Activated CD4-positive, alpha-beta memory T cell treated with anti-CD3 and anti-CD28 coated beads for 36 hours (primary cell): Measurements from ENCODE around the gene NTNG2. TPM values are rescaled to one million over a fixed set of nuclear protein-coding genes. Genes with fewer than 3 reads are reported as not detected.

ENCODE experiments used
- CTCF ChIA-PET: fragments of 350-600 bp; sonication (Branson Sonifier 250); formaldehyde crosslinking; loops from one replicate; lab custom pipeline; 2021; ENCODE audit warnings: antibody characterized with exemption, inconsistent platforms; lab: Charles Lee
- POLR2A ChIA-PET: fragments of 350-600 bp; sonication (Branson Sonifier 250); formaldehyde crosslinking; loops from one replicate; lab custom pipeline; 2021; ENCODE audit warnings: antibody characterized with exemption; lab: Charles Lee
- DNase-seq: peaks from one replicate; pipeline ENCODE4 v3.0.0-alpha.2; 2020
- H3K27ac Mint-ChIP-seq: one replicate; pipeline ENCODE4 v1.8.0; 2021; ENCODE audit warnings: mixed read lengths
- H3K27me3 Mint-ChIP-seq: one replicate; pipeline ENCODE4 v1.8.0; 2021; ENCODE audit warnings: mixed read lengths
- H3K36me3 Mint-ChIP-seq: one replicate; pipeline ENCODE4 v1.8.0; 2021; ENCODE audit warnings: mixed read lengths
- H3K4me1 Mint-ChIP-seq: one replicate; pipeline ENCODE4 v1.8.0; 2021; ENCODE audit warnings: low read depth, mixed read lengths
- H3K4me3 Mint-ChIP-seq: one replicate; pipeline ENCODE4 v1.8.0; 2021; ENCODE audit warnings: mild to moderate bottlenecking, mixed read lengths
- H3K9me3 Mint-ChIP-seq: one replicate; pipeline ENCODE4 v1.8.0; 2021; ENCODE audit warnings: mixed read lengths
- intact Hi-C: fragments of 100-400 bp; cut with micrococcal nuclease; formaldehyde crosslinking; loops from one replicate; pipeline ENCODE4 v1.15.1; 2023
- total RNA-seq, 2 experiments: library from RNA; stranded (reverse); gene quantifications; one replicate each; pipeline ENCODE4 v1.2.3, GENCODE V29; 2021

Gene NTNG2
- total RNA-seq, 2 experiments from 2014 or later: 0.77 to 1.4 TPM

GRCh38 chr9:132194508-132194907 lies 32.6 kb downstream of the NTNG2 start:
- H3K4me3 Mint-ChIP-seq: no peak overlapping the region
- H3K36me3 Mint-ChIP-seq: no peaks in the 10 kb centered on the region
- no peak overlapping the region for H3K27ac Mint-ChIP-seq
- peaks cover 6% of the 10 kb centered on the region for H3K27me3 Mint-ChIP-seq
- H3K4me1 Mint-ChIP-seq: no peaks in the 10 kb centered on the region
- DNase-seq: no peak
- CTCF ChIA-PET: no interaction called here
- intact Hi-C loops: no loop called here
- H3K9me3 Mint-ChIP-seq: no peaks in the 10 kb centered on the region
- POLR2A ChIA-PET: no interaction called here

- POLR2A ChIA-PET: no interaction called here
- no peaks in the 10 kb centered on the region for H3K36me3 Mint-ChIP-seq
Observed at GRCh38 chr9:132197315-132197714, 35.5 kb downstream of the NTNG2 start.

DNA sequence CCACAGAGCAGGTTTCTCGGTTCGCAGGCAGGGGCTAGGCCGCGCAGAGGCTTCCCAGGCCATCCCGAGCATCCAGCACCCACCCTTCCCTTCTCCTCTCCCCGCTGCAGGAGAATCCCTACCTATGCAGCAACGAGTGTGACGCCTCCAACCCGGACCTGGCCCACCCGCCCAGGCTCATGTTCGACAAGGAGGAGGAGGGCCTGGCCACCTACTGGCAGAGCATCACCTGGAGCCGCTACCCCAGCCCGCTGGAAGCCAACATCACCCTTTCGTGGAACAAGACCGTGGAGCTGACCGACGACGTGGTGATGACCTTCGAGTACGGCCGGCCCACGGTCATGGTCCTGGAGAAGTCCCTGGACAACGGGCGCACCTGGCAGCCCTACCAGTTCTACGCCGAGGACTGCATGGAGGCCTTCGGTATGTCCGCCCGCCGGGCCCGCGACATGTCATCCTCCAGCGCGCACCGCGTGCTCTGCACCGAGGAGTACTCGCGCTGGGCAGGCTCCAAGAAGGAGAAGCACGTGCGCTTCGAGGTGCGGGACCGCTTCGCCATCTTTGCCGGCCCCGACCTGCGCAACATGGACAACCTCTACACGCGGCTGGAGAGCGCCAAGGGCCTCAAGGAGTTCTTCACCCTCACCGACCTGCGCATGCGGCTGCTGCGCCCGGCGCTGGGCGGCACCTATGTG lies 36.1 kb downstream of the NTNG2 start:
- no peak for DNase-seq
- Mint-ChIP-seq H3K4me1 (no peaks in the 10 kb centered on the region), H3K36me3 (no peaks in the 10 kb centered on the region), H3K9me3 (no peaks in the 10 kb centered on the region), H3K4me3 (no peak overlapping the region), H3K27me3 (peaks cover 6% of the 10 kb centered on the region), H3K27ac (no peak overlapping the region)
- intact Hi-C loops: no loop called here
- ChIA-PET POLR2A (no interaction called here), CTCF (no interaction called here)

More at GRCh38 chr9:132197315-132197714, 35.5 kb downstream of the NTNG2 start:
- no peak for DNase-seq
- CTCF ChIA-PET: no interaction called here
- Mint-ChIP-seq H3K4me3 (no peak overlapping the region), H3K9me3 (no peaks in the 10 kb centered on the region), H3K4me1 (no peaks in the 10 kb centered on the region), H3K27me3 (no peaks in the 10 kb centered on the region), H3K27ac (no peak overlapping the region)
- intact Hi-C loops: no loop called here

- no peaks in the 10 kb centered on the region for H3K9me3 Mint-ChIP-seq
- H3K27me3 Mint-ChIP-seq: peaks cover 7% of the 10 kb centered on the region
- no peak for DNase-seq
- H3K27ac Mint-ChIP-seq: no peak overlapping the region
- ChIA-PET POLR2A (no interaction called here), CTCF (no interaction called here)
- no peaks in the 10 kb centered on the region for H3K4me1 Mint-ChIP-seq
- no peaks in the 10 kb centered on the region for H3K36me3 Mint-ChIP-seq
- H3K4me3 Mint-ChIP-seq: no peak overlapping the region
- intact Hi-C loops: no loop called here
Observed at GRCh38 chr9:132199056-132199455, 37.2 kb downstream of the NTNG2 start.

- Mint-ChIP-seq H3K9me3 (peaks cover 11% of the 10 kb centered on the region), H3K27ac (no peak overlapping the region), H3K4me1 (no peaks in the 10 kb centered on the region), H3K27me3 (peaks cover 17% of the 10 kb centered on the region), H3K36me3 (no peaks in the 10 kb centered on the region), H3K4me3 (no peak overlapping the region)
- intact Hi-C loops: no loop called here
- DNase-seq: no peak
- ChIA-PET POLR2A (no interaction called here), CTCF (no interaction called here)
Observed at GRCh38 chr9:132200706-132201105, 38.8 kb downstream of the NTNG2 start.

DNA sequence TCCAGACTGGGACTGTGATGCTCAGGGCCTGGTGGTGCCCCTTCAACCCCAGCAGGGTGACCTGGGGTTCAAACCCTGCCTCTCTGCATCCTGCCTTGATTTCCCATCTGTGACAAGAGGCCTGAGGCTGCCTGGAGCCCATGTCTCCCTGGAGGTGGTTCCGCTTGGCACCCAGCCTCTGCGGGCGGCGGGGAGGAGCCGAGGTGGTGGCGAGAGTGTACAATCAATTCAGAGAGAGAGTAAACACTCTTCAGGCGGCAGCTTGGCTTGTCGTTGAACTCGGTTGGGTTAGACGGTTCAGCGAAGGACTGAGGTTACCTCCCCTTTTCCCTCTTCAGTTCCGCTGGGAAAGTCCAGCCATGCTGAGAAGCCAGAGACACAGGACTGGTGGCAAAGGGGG lies 39.3 kb downstream of the NTNG2 start:
- Mint-ChIP-seq H3K9me3 (peaks cover 11% of the 10 kb centered on the region), H3K27ac (no peak overlapping the region), H3K4me3 (no peak overlapping the region), H3K36me3 (no peaks in the 10 kb centered on the region), H3K27me3 (peaks cover 17% of the 10 kb centered on the region), H3K4me1 (no peaks in the 10 kb centered on the region)
- ChIA-PET POLR2A (no interaction called here), CTCF (interaction anchor here (1.5 kb wide), 1 partner anchor 35 kb away, joined by 5 read pairs; no protein-coding TSS in a partner anchor)
- intact Hi-C loops: no loop called here
- DNase-seq: no peak

DNA sequence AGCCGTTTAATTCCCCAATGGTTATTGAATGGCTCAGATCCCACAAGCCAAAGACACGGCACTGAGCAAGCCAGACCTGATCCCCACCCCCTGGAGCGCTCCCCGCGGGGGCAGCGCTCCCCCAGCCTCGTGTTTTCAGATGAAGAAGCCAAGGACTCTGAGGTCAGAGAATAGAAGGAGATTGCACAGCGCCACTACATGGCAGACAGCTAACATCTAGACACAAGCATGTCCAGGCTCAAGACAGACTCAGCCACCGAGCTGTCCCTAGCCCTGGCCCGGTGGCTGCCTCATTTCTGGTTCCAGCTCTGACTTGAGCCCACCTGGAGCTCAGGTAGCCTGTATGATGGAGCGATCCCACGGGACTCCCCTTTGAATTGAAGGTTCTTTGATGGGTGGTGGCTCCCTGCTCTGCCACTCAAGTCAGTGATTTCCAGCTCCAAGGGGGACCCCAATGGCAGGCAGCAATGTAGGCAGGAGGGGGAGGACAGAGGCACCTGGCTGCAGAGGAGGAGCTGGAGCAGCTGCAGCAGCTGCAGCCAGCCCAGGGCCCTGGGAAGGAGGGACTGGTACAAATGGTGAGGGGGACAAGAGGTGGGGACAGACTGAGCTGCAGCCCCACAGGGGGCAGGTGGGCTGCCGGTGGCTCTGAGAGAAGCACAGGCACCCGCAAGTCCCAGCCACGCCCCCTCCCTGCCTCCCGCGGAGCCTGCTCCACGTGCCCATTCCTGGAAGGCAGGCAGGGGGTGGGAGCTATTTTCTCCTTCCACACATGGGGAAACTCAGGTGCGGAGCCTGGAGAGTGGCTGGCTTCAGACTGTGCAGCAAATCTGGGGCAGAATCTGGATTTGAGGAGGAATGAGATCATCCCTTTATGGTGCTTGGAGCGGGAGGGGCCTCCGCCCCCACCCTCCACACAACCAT lies 40.2 kb downstream of the NTNG2 start:
- intact Hi-C loops: no loop called here
- DNase-seq: no peak
- H3K36me3 Mint-ChIP-seq: no peaks in the 10 kb centered on the region
- ChIA-PET POLR2A (no interaction called here), CTCF (interaction anchor here (1.5 kb wide), 1 partner anchor 34 kb away, joined by 5 read pairs; no protein-coding TSS in a partner anchor)
- H3K4me1 Mint-ChIP-seq: no peaks in the 10 kb centered on the region
- no peak overlapping the region for H3K27ac Mint-ChIP-seq
- peaks cover 17% of the 10 kb centered on the region for H3K27me3 Mint-ChIP-seq
- no peak overlapping the region for H3K4me3 Mint-ChIP-seq
- H3K9me3 Mint-ChIP-seq: peaks cover 11% of the 10 kb centered on the region

DNA sequence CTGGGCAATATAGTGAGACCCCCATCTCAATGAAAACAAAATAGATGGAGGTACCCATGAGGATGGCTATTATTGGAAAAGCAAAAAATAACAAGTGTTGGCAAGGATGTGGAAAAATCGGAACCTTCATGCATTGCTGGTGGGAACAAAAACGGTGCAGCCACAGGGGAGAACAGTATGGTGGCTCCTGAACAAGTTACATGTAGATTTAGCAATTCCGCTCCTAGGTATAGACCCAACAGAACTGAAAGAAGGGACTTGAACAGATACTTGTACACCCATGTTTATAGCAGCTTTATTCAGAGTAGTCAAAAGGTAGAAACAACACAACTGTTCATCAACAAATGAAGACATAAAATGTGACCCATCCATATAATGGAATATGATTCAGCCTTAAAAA lies 43.0 kb downstream of the NTNG2 start:
- H3K9me3 Mint-ChIP-seq: peaks cover 11% of the 10 kb centered on the region
- H3K27ac Mint-ChIP-seq: no peak overlapping the region
- peaks cover 17% of the 10 kb centered on the region for H3K27me3 Mint-ChIP-seq
- intact Hi-C loops: no loop called here
- POLR2A ChIA-PET: no interaction called here
- no peaks in the 10 kb centered on the region for H3K36me3 Mint-ChIP-seq
- CTCF ChIA-PET: no interaction called here
- H3K4me3 Mint-ChIP-seq: no peak overlapping the region
- H3K4me1 Mint-ChIP-seq: peaks cover 2% of the 10 kb centered on the region
- no peak for DNase-seq

DNA sequence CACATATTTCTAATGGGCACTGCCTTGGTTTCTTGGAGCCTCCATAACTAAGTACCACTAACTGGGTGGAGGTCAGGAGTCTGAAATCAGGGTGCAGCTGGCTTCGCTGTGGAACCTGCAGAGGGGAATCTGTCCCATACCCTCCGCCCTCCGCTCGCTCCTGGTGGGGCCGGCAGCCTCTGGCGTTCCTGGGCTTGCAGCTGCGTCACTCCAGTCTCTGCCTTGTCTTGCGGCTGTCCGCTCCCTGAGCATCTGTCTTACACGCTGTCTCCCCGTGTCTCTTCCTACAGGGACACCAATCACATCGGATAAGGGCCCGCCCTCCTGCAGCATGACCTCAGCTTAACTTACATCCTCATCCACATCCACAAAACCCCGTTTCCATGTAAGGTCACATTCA lies 45.4 kb downstream of the NTNG2 start:
- H3K4me1 Mint-ChIP-seq: peaks cover 2% of the 10 kb centered on the region
- intact Hi-C loops: no loop called here
- peaks cover 17% of the 10 kb centered on the region for H3K27me3 Mint-ChIP-seq

GRCh38 chr9:132207839-132208615 lies 46.2 kb downstream of the NTNG2 start:
- CTCF ChIA-PET: no interaction called here
- no peaks in the 10 kb centered on the region for H3K36me3 Mint-ChIP-seq
- peaks cover 2% of the 10 kb centered on the region for H3K4me1 Mint-ChIP-seq
- H3K4me3 Mint-ChIP-seq: no peak overlapping the region
- peak overlapping the region; percentile 38 for H3K27ac Mint-ChIP-seq
- peaks cover 11% of the 10 kb centered on the region for H3K9me3 Mint-ChIP-seq
- intact Hi-C loops: no loop called here
- peaks cover 11% of the 10 kb centered on the region for H3K27me3 Mint-ChIP-seq
- DNase-seq: peak; percentile 27
- POLR2A ChIA-PET: no interaction called here

More for the DNA sequence above, 45.4 kb downstream of the NTNG2 start:
- DNase-seq: no peak
- peaks cover 11% of the 10 kb centered on the region for H3K9me3 Mint-ChIP-seq
- no peak overlapping the region for H3K27ac Mint-ChIP-seq
- no peak overlapping the region for H3K4me3 Mint-ChIP-seq
- POLR2A ChIA-PET: no interaction called here
- CTCF ChIA-PET: no interaction called here
- H3K36me3 Mint-ChIP-seq: no peaks in the 10 kb centered on the region

GRCh38 chr9:132209228-132209627 lies 47.4 kb downstream of the NTNG2 start:
- Mint-ChIP-seq H3K9me3 (peaks cover 11% of the 10 kb centered on the region), H3K36me3 (no peaks in the 10 kb centered on the region), H3K4me3 (no peak overlapping the region), H3K4me1 (peaks cover 2% of the 10 kb centered on the region), H3K27me3 (peaks cover 10% of the 10 kb centered on the region), H3K27ac (no peak overlapping the region)
- intact Hi-C loops: no loop called here
- ChIA-PET CTCF (no interaction called here), POLR2A (no interaction called here)
- DNase-seq: no peak
